ENCODE measurements around the gene APOL1. TPM values are rescaled to one million over a fixed set of nuclear protein-coding genes. Genes with fewer than 3 reads are reported as not detected.
"Not testable (repeated sequence)": the region's sequence is repeated elsewhere in the genome, so short reads cannot be mapped to it uniquely, and the experiment has no call there.

The APOL1 gene
- total and polyA plus RNA-seq, 2 of the 4 experiments (the other 2 are of a cell fraction) = 0.36 to 0.77 TPM

DNA sequence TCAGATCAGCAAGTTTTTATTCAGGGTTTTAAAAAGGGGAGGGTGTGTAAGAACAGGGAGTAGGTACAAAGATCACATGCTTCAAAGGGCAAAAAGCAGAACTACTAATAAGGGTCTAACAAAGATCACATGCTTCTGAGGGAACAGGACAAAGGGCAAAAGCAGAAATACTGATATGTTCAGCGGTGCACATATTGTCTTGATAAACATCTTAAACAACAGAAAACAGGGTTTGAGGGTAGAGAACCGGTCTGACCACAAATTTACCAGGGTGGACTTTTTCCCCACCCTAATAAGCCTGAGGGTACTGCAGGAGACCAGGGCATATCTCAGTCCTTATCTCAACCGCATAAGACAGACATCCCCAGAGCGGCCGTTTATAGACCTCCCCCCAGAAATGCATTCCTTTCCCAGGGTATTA is 43.4 kb upstream of the APOL1 start:
- H2BK120ac ChIP-seq (ENCODE audit: low read depth, low read length); H3K56ac ChIP-seq (ENCODE audit: extremely low read depth, insufficient read depth, low read length); ATAC-seq (ENCODE audit: low read depth); POLR2A ChIA-PET (ENCODE audit: unreplicated experiment); H3K4me3 ChIP-seq (ENCODE audit: insufficient read depth, low read depth, low read length); H4K91ac ChIP-seq (ENCODE audit: insufficient read depth, low read depth, low read length); H3K27ac ChIP-seq (ENCODE audit: insufficient read depth, low read length); DNase-seq; H2AFZ ChIP-seq (replicated peaks; ENCODE audit: low read length, poor library complexity); dilution Hi-C loops (cut with HindIII; ENCODE audit: low sequenced_read_pairs, unreplicated experiment); H3K4ac ChIP-seq (ENCODE audit: low read depth, low read length); H3K9me3 ChIP-seq (ENCODE audit: control insufficient read depth, insufficient read depth, low read length); H3K4me2 ChIP-seq (ENCODE audit: low read depth, low read length); in situ Hi-C loops (cut with MboI; ENCODE audit: low sequenced_read_pairs); BruUV-seq (replicated peaks); H2AK5ac ChIP-seq (ENCODE audit: low read depth, low read length); intact Hi-C loops (cut with micrococcal nuclease); H2BK15ac ChIP-seq (ENCODE audit: low read depth, low read length); H3K18ac ChIP-seq (ENCODE audit: low read depth, low read length); H3K23ac ChIP-seq (ENCODE audit: low read depth, low read length); H2BK5ac ChIP-seq (ENCODE audit: low read depth, low read length, poor library complexity, severe bottlenecking); CTCF ChIA-PET; H3K14ac ChIP-seq (replicated peaks; ENCODE audit: low read depth, low read length); H3K9ac ChIP-seq (ENCODE audit: low read depth, low read length); H3K9me1 ChIP-seq (ENCODE audit: insufficient read depth, low read length); H4K20me1 ChIP-seq (ENCODE audit: insufficient read depth, low read length); H2BK20ac ChIP-seq (ENCODE audit: low read depth, low read length); H3K79me1 ChIP-seq (ENCODE audit: low read depth in 1 of 2, low read length in 2 of 2); H4K5ac ChIP-seq (ENCODE audit: low read depth, low read length); H2AK9ac ChIP-seq (replicated peaks; ENCODE audit: low read depth, low read length, poor library complexity); H3K4me1 ChIP-seq (ENCODE audit: control insufficient read depth, insufficient read depth, low read length); H3K36me3 ChIP-seq (ENCODE audit: control insufficient read depth, insufficient read depth, low read length); H4K8ac ChIP-seq (ENCODE audit: low read depth in 2 of 2, low read length in 2 of 2): not testable (repeated sequence)
- no CpG with 5 or more reads among the region's 5 CpGs for WGBS, 2 experiments (ENCODE audit: extremely low coverage in 2 of 2, insufficient read length in 1 of 2)
- H3K27me3 ChIP-seq (ENCODE audit: control insufficient read depth, insufficient read depth, low read length) = peaks cover 29% of the 10 kb centered on the region

Measured in IMR-90 (cell line).